ENCODE measurements around the gene TSPAN14.

The TSPAN14 gene

GRCh38 chr10:80429521-80429973 is 24.6 kb upstream of the TSPAN14 start:
- Histone ChIP-seq H3K4me1 (ENCODE audit: control insufficient read depth, low read depth, low read length) (no peaks in the 10 kb centered on the region), H3K9ac (ENCODE audit: low read length) (no peak overlapping the region), H3K9me3 (ENCODE audit: control insufficient read depth, low read depth, low read length) (no peaks in the 10 kb centered on the region), H3K27ac (ENCODE audit: low read length) (no peak overlapping the region), H3K4me3 (ENCODE audit: low read length) (no peak overlapping the region), H3K36me3 (ENCODE audit: control insufficient read depth, low read depth, low read length) (peaks cover 50% of the 10 kb centered on the region), H3K27me3 (ENCODE audit: control insufficient read depth, insufficient read depth, low read length) (no peaks in the 10 kb centered on the region)

GRCh38 chr10:80433134-80433533 is 21.0 kb upstream of the TSPAN14 start:
- Histone ChIP-seq H3K27me3 (ENCODE audit: control insufficient read depth, insufficient read depth, low read length) (no peaks in the 10 kb centered on the region), H3K9ac (ENCODE audit: low read length) (no peak overlapping the region), H3K4me3 (ENCODE audit: low read length) (no peak overlapping the region), H3K9me3 (ENCODE audit: control insufficient read depth, low read depth, low read length) (no peaks in the 10 kb centered on the region), H3K36me3 (ENCODE audit: control insufficient read depth, low read depth, low read length) (peaks cover 18% of the 10 kb centered on the region), H3K4me1 (ENCODE audit: control insufficient read depth, low read depth, low read length) (peaks cover 8% of the 10 kb centered on the region), H3K27ac (ENCODE audit: low read length) (no peak overlapping the region)

GRCh38 chr10:80436446-80437098 is 17.5 kb upstream of the TSPAN14 start:
- Histone ChIP-seq H3K9me3 (ENCODE audit: control insufficient read depth, low read depth, low read length) (no peaks in the 10 kb centered on the region), H3K27me3 (ENCODE audit: control insufficient read depth, insufficient read depth, low read length) (no peaks in the 10 kb centered on the region), H3K4me3 (ENCODE audit: low read length) (no peak overlapping the region), H3K4me1 (ENCODE audit: control insufficient read depth, low read depth, low read length) (peaks cover 8% of the 10 kb centered on the region), H3K36me3 (ENCODE audit: control insufficient read depth, low read depth, low read length) (peaks cover 8% of the 10 kb centered on the region), H3K9ac (ENCODE audit: low read length) (no peak overlapping the region), H3K27ac (ENCODE audit: low read length) (no peak overlapping the region)

GRCh38 chr10:80437227-80437626 is 16.9 kb upstream of the TSPAN14 start:
- peaks cover 1% of the 10 kb centered on the region for H3K36me3 ChIP-seq (ENCODE audit: control insufficient read depth, low read depth, low read length)
- peaks cover 8% of the 10 kb centered on the region for H3K4me1 ChIP-seq (ENCODE audit: control insufficient read depth, low read depth, low read length)
- H3K27ac ChIP-seq (ENCODE audit: low read length), result no peak overlapping the region
- no peak overlapping the region for H3K9ac ChIP-seq (ENCODE audit: low read length)
- H3K4me3 ChIP-seq (ENCODE audit: low read length), result no peak overlapping the region
- no peaks in the 10 kb centered on the region for H3K9me3 ChIP-seq (ENCODE audit: control insufficient read depth, low read depth, low read length)
- no peaks in the 10 kb centered on the region for H3K27me3 ChIP-seq (ENCODE audit: control insufficient read depth, insufficient read depth, low read length)

GRCh38 chr10:80441831-80442230 is 12.3 kb upstream of the TSPAN14 start:
- Histone ChIP-seq H3K27ac (ENCODE audit: low read length) (no peak overlapping the region), H3K27me3 (ENCODE audit: control insufficient read depth, insufficient read depth, low read length) (no peaks in the 10 kb centered on the region), H3K4me1 (ENCODE audit: control insufficient read depth, low read depth, low read length) (peaks cover 8% of the 10 kb centered on the region), H3K36me3 (ENCODE audit: control insufficient read depth, low read depth, low read length) (no peaks in the 10 kb centered on the region), H3K4me3 (ENCODE audit: low read length) (no peak overlapping the region), H3K9me3 (ENCODE audit: control insufficient read depth, low read depth, low read length) (no peaks in the 10 kb centered on the region), H3K9ac (ENCODE audit: low read length) (no peak overlapping the region)

- Histone ChIP-seq H3K4me3 (ENCODE audit: low read length) (no peak overlapping the region), H3K9ac (ENCODE audit: low read length) (no peak overlapping the region), H3K9me3 (ENCODE audit: control insufficient read depth, low read depth, low read length) (no peaks in the 10 kb centered on the region), H3K36me3 (ENCODE audit: control insufficient read depth, low read depth, low read length) (no peaks in the 10 kb centered on the region), H3K4me1 (ENCODE audit: control insufficient read depth, low read depth, low read length) (no peaks in the 10 kb centered on the region), H3K27me3 (ENCODE audit: control insufficient read depth, insufficient read depth, low read length) (no peaks in the 10 kb centered on the region), H3K27ac (ENCODE audit: low read length) (no peak overlapping the region)
Measured at GRCh38 chr10:80442879-80443278, 11.2 kb upstream of the TSPAN14 start.

- no peaks in the 10 kb centered on the region for H3K4me1 ChIP-seq (ENCODE audit: control insufficient read depth, low read depth, low read length)
- H3K4me3 ChIP-seq (ENCODE audit: low read length), result no peak overlapping the region
- H3K9me3 ChIP-seq (ENCODE audit: control insufficient read depth, low read depth, low read length), result no peaks in the 10 kb centered on the region
- H3K27ac ChIP-seq (ENCODE audit: low read length), result no peak overlapping the region
- H3K27me3 ChIP-seq (ENCODE audit: control insufficient read depth, insufficient read depth, low read length), result no peaks in the 10 kb centered on the region
- no peak overlapping the region for H3K9ac ChIP-seq (ENCODE audit: low read length)
- H3K36me3 ChIP-seq (ENCODE audit: control insufficient read depth, low read depth, low read length), result no peaks in the 10 kb centered on the region
Measured at GRCh38 chr10:80443531-80443974, 10.6 kb upstream of the TSPAN14 start.

GRCh38 chr10:80444124-80444523 is 10.0 kb upstream of the TSPAN14 start:
- Histone ChIP-seq H3K27me3 (ENCODE audit: control insufficient read depth, insufficient read depth, low read length) (no peaks in the 10 kb centered on the region), H3K27ac (ENCODE audit: low read length) (no peak overlapping the region)

GRCh38 chr10:80444646-80445319 is 9.3 kb upstream of the TSPAN14 start:
- H3K4me3 ChIP-seq (ENCODE audit: low read length), result no peak overlapping the region
- H3K27ac ChIP-seq (ENCODE audit: low read length), result no peak overlapping the region
- H3K9ac ChIP-seq (ENCODE audit: low read length), result no peak overlapping the region
- H3K36me3 ChIP-seq (ENCODE audit: control insufficient read depth, low read depth, low read length), result no peaks in the 10 kb centered on the region
- no peaks in the 10 kb centered on the region for H3K27me3 ChIP-seq (ENCODE audit: control insufficient read depth, insufficient read depth, low read length)
- no peaks in the 10 kb centered on the region for H3K9me3 ChIP-seq (ENCODE audit: control insufficient read depth, low read depth, low read length)
- H3K4me1 ChIP-seq (ENCODE audit: control insufficient read depth, low read depth, low read length), result no peaks in the 10 kb centered on the region

More at GRCh38 chr10:80444124-80444523, 10.0 kb upstream of the TSPAN14 start:
- Histone ChIP-seq H3K9me3 (ENCODE audit: control insufficient read depth, low read depth, low read length) (no peaks in the 10 kb centered on the region), H3K9ac (ENCODE audit: low read length) (no peak overlapping the region), H3K4me1 (ENCODE audit: control insufficient read depth, low read depth, low read length) (no peaks in the 10 kb centered on the region), H3K36me3 (ENCODE audit: control insufficient read depth, low read depth, low read length) (no peaks in the 10 kb centered on the region), H3K4me3 (ENCODE audit: low read length) (no peak overlapping the region)

- Histone ChIP-seq H3K4me3 (ENCODE audit: low read length) (no peak overlapping the region), H3K9me3 (ENCODE audit: control insufficient read depth, low read depth, low read length) (no peaks in the 10 kb centered on the region), H3K27me3 (ENCODE audit: control insufficient read depth, insufficient read depth, low read length) (peaks cover 4% of the 10 kb centered on the region), H3K36me3 (ENCODE audit: control insufficient read depth, low read depth, low read length) (no peaks in the 10 kb centered on the region), H3K9ac (ENCODE audit: low read length) (no peak overlapping the region), H3K4me1 (ENCODE audit: control insufficient read depth, low read depth, low read length) (no peaks in the 10 kb centered on the region), H3K27ac (ENCODE audit: low read length) (no peak overlapping the region)
Measured at GRCh38 chr10:80447436-80448190, 6.5 kb upstream of the TSPAN14 start.

GRCh38 chr10:80448209-80448942 is 5.7 kb upstream of the TSPAN14 start:
- no peaks in the 10 kb centered on the region for H3K36me3 ChIP-seq (ENCODE audit: control insufficient read depth, low read depth, low read length)
- H3K9ac ChIP-seq (ENCODE audit: low read length), result no peak overlapping the region
- H3K9me3 ChIP-seq (ENCODE audit: control insufficient read depth, low read depth, low read length), result no peaks in the 10 kb centered on the region
- no peak overlapping the region for H3K27ac ChIP-seq (ENCODE audit: low read length)
- H3K4me3 ChIP-seq (ENCODE audit: low read length), result no peak overlapping the region
- peaks cover 5% of the 10 kb centered on the region for H3K4me1 ChIP-seq (ENCODE audit: control insufficient read depth, low read depth, low read length)
- peaks cover 6% of the 10 kb centered on the region for H3K27me3 ChIP-seq (ENCODE audit: control insufficient read depth, insufficient read depth, low read length)
